HEK293 (cell line): ENCODE results near the gene FASN.

Experiments
- ZNF169 ChIP-seq: fragments of 450-650 bp; formaldehyde crosslinking; IDR thresholded peaks from 2 replicates; pipeline ENCODE4 v1.5.1; 2016; ENCODE audit warnings: missing biosample characterization, missing genetic modification characterization
- ZNF24 ChIP-seq: fragments of 450-650 bp; formaldehyde crosslinking; IDR thresholded peaks from 2 replicates; pipeline ENCODE4 v1.5.1; 2016; ENCODE audit warnings: missing biosample characterization, missing genetic modification characterization
- ZNF274 ChIP-seq, 2 experiments: fragments of 200-500 bp in 1 of 2; fragments of 450-650 bp in 1 of 2; sonication (Bioruptor generic) in 1 of 2; formaldehyde crosslinking in 1 of 2; IDR thresholded peaks; 2 replicates each; pipeline versions ENCODE4 v1.5.1 to v1.6.1; 2014 to 2016; ENCODE audit warnings: borderline replicate concordance in 1 of 2, inconsistent platforms in 1 of 2, low read length in 1 of 2, missing biosample characterization in 1 of 2, missing genetic modification characterization in 1 of 2
- ZNF658 ChIP-seq: fragments of 450-650 bp; formaldehyde crosslinking; IDR thresholded peaks from 2 replicates; pipeline ENCODE4; 2016; ENCODE audit warnings: missing biosample characterization, missing genetic modification characterization
- ZNF660 ChIP-seq: fragments of 450-650 bp; IDR thresholded peaks from 2 replicates; pipeline ENCODE4 v1.5.1; 2018; ENCODE audit warnings: missing biosample characterization, mild to moderate bottlenecking, missing genetic modification characterization
- ZNF768 ChIP-seq: fragments of 450-650 bp; formaldehyde crosslinking; IDR thresholded peaks from 2 replicates; pipeline ENCODE4 v1.5.1; 2018; ENCODE audit warnings: missing biosample characterization, mild to moderate bottlenecking, missing genetic modification characterization
- TF ChIP-seq, protein P1 (sequence below): fragments of 450-650 bp; formaldehyde crosslinking; IDR thresholded peaks from 2 replicates; pipeline ENCODE4 v1.5.1; 2016; ENCODE audit warnings: missing biosample characterization, missing genetic modification characterization
- TF ChIP-seq, protein P2 (sequence below): fragments of 450-650 bp; formaldehyde crosslinking; IDR thresholded peaks from 2 replicates; pipeline ENCODE4 v1.5.1; 2017; ENCODE audit warnings: missing biosample characterization, mild to moderate bottlenecking, missing genetic modification characterization, moderate library complexity

DNA sequence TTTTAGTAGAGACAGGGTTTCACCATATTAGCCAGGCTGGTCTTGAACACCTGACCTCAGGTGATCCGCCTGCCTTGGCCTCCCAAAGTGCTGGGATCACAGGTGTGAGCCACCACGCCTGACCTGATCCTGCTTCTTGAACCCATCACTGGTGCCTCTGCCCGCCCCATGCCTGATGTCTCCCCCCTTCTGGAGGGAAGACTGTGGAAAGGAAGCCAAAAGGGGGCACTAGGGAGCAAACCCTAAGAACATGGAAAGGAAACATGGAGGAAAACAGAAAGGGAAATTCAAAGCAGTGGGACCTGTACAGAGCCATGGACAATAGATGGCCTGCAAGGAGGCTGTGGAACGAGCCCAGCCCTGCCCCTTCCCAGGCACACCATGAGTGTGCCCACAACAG, 31.1 kb upstream of the FASN start:
- no peak for TF ChIP-seq ZNF24 (tag by site-specific recombination)
- TF ChIP-seq, protein P1, sequence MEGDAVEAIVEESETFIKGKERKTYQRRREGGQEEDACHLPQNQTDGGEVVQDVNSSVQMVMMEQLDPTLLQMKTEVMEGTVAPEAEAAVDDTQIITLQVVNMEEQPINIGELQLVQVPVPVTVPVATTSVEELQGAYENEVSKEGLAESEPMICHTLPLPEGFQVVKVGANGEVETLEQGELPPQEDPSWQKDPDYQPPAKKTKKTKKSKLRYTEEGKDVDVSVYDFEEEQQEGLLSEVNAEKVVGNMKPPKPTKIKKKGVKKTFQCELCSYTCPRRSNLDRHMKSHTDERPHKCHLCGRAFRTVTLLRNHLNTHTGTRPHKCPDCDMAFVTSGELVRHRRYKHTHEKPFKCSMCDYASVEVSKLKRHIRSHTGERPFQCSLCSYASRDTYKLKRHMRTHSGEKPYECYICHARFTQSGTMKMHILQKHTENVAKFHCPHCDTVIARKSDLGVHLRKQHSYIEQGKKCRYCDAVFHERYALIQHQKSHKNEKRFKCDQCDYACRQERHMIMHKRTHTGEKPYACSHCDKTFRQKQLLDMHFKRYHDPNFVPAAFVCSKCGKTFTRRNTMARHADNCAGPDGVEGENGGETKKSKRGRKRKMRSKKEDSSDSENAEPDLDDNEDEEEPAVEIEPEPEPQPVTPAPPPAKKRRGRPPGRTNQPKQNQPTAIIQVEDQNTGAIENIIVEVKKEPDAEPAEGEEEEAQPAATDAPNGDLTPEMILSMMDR (tag by site-specific recombination), result no peak
- TF ChIP-seq ZNF768 (tag by site-specific recombination), result no peak
- TF ChIP-seq ZNF274 (IDR thresholded peaks at IDR 0.05; ENCODE audit: low read length), result no peak
- no peak for TF ChIP-seq ZNF274 (tag by site-specific recombination; IDR thresholded peaks at IDR 0.05; ENCODE audit: borderline replicate concordance)
- TF ChIP-seq, protein P2, sequence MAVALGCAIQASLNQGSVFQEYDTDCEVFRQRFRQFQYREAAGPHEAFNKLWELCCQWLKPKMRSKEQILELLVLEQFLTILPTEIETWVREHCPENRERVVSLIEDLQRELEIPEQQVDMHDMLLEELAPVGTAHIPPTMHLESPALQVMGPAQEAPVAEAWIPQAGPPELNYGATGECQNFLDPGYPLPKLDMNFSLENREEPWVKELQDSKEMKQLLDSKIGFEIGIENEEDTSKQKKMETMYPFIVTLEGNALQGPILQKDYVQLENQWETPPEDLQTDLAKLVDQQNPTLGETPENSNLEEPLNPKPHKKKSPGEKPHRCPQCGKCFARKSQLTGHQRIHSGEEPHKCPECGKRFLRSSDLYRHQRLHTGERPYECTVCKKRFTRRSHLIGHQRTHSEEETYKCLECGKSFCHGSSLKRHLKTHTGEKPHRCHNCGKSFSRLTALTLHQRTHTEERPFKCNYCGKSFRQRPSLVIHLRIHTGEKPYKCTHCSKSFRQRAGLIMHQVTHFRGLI, result no peak
- TF ChIP-seq ZNF658 (tag by site-specific recombination), result no peak
- TF ChIP-seq ZNF660 (tag by site-specific recombination), result no peak
- no peak for TF ChIP-seq ZNF169 (tag by site-specific recombination)
